Kidney (tissue), 14 donors: ENCODE results near the gene ALOX5. TPM values are rescaled to one million over a fixed set of nuclear protein-coding genes. Genes with fewer than 3 reads are reported as not detected.

ENCODE experiments used
- DNase-seq, 5 donors: peaks; one replicate each; pipeline ENCODE4 v3.0.0-alpha.2; 2013 to 2020
- FAIRE-seq: peaks from 2 replicates; lab custom pipeline; 2012; peaks lifted over from hg19 to GRCh38; lab: Jason Lieb, UNC
- H3K27ac ChIP-seq, 2 donors: one replicate each; pipeline ENCODE4 v1.7.0; 2013; ENCODE audit warnings: low read depth in 2 of 2, low read length in 2 of 2, inconsistent platforms in 1 of 2
- H3K27me3 ChIP-seq: one replicate; pipeline ENCODE4 v1.7.1; 2013; ENCODE audit warnings: low read length, inconsistent platforms; ENCODE audit not compliant: control insufficient read depth, insufficient read depth
- H3K36me3 ChIP-seq, 3 donors: one replicate each; pipeline versions ENCODE4 v1.7.0 to v1.7.1; 2013; ENCODE audit warnings: low read length in 3 of 3, control low read depth in 1 of 3, inconsistent platforms in 1 of 3; ENCODE audit not compliant: insufficient read depth in 3 of 3, control insufficient read depth in 2 of 3
- H3K4me1 ChIP-seq, 3 donors: one replicate each; pipeline versions ENCODE4 v1.7.0 to v1.7.1; 2013; ENCODE audit warnings: low read length in 3 of 3, inconsistent platforms in 1 of 3, low read depth in 1 of 3; ENCODE audit not compliant: control insufficient read depth in 2 of 3, insufficient read depth in 2 of 3
- H3K4me3 ChIP-seq, 3 donors: one replicate each; pipeline versions ENCODE4 v1.7.0 to v1.8.1; 2013; ENCODE audit warnings: low read length in 3 of 3, control low read depth in 1 of 3, inconsistent platforms in 1 of 3
- H3K9ac ChIP-seq, 3 donors: one replicate each; pipeline versions ENCODE4 v1.7.0 to v1.7.1; 2013; ENCODE audit warnings: low read length in 3 of 3, control low read depth in 1 of 3, inconsistent platforms in 1 of 3
- H3K9me3 ChIP-seq, 3 donors: one replicate each; pipeline versions ENCODE4 v1.7.0 to v1.7.1; 2013; ENCODE audit warnings: low read length in 3 of 3, control low read depth in 1 of 3, inconsistent platforms in 1 of 3; ENCODE audit not compliant: control insufficient read depth in 2 of 3, insufficient read depth in 1 of 3
- CTCF ChIP-seq: IDR thresholded peaks from 3 replicates; pipeline ENCODE4 v1.5.1; 2012; ENCODE audit warnings: mild to moderate bottlenecking, moderate library complexity, borderline replicate concordance; ENCODE audit not compliant: insufficient read depth; ENCODE audit errors: extremely low read depth
- intact Hi-C: fragments of 100-400 bp; cut with DNase I; formaldehyde crosslinking; loops from one replicate; pipeline ENCODE4 v1.11.1; 2022
- polyA plus RNA-seq: library from polyadenylated mRNA; stranded (reverse); fragments of 350-450 nt; fragmentation: Illumina TruSeq; extraction: RNeasy Lipid Tissue Mini Kit (QIAGEN cat#74804); gene quantifications from one replicate; pipeline ENCODE4 v1.2.3, GENCODE V29; 2014; ENCODE audit warnings: low read depth, low replicate concordance; ENCODE audit not compliant: insufficient read depth
- total RNA-seq: library from RNA; stranded (reverse); fragmentation: NEBNext Ultra II Directional; extraction: Animal tissue kit (Norgen Biotek cat#: 25700); gene quantifications from one replicate; pipeline ENCODE4 v1.2.1, GENCODE V29; 2021
- donor health status: control.
- donor health status: control.
- donor health status: control.
- donor health status: control.
- donor health status: control.
- donor health status: DM: yes; HTN: yes; CAD: no.
- donor health status: Normal renal cell carcinoma (clear cell type).

Gene ALOX5
- total and polyA plus RNA-seq, 2 donors from 2014 or later = 2.5 to 58.1 TPM

- intact Hi-C loops = no loop called here
- no peak overlapping the region for H3K4me3 ChIP-seq
- H3K27me3 ChIP-seq = peaks cover 3% of the 10 kb centered on the region
- no peaks in the 10 kb centered on the region for H3K36me3 ChIP-seq
- FAIRE-seq (no peak), DNase-seq (no peak)
- H3K27ac ChIP-seq = no peak overlapping the region
- no peak for TF ChIP-seq CTCF
- H3K9me3 ChIP-seq = no peaks in the 10 kb centered on the region
- H3K9ac ChIP-seq = no peak overlapping the region
- no peaks in the 10 kb centered on the region for H3K4me1 ChIP-seq
These were observed 5.8 kb upstream of the ALOX5 start for GRCh38 chr10:45368181-45368580.

GRCh38 chr10:45370202-45370955 lies 3.6 kb upstream of the ALOX5 start:
- intact Hi-C loops = no loop called here
- Histone ChIP-seq H3K27me3 (peaks cover 7% of the 10 kb centered on the region), H3K36me3 (no peaks in the 10 kb centered on the region), H3K9ac (no peak overlapping the region), H3K27ac (no peak overlapping the region), H3K4me3 (no peak overlapping the region), H3K9me3 (no peaks in the 10 kb centered on the region), H3K4me1 (peaks cover 0 to 7% (median 5%) of the 10 kb centered on the region in 3 donors)
- DNase-seq (no peak), FAIRE-seq (no peak)
- no peak for TF ChIP-seq CTCF

DNA sequence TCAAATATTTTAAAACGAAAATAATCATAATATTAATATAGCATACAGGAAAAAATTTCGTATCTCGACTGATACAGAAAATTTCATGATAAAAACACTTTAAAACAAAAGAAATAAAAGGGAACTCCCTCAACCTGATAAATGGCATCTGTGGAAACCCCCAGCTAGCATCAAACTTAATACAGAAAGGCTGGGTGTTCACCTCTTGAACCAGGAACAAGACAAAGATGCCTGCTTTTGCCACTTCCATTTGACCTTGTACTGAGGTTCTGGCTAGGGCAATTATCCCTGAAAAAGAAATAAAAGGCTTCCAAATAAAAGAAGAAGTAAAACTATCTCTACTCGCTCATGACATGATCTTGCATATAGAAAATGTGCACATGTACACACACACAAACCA lies 2.5 kb upstream of the ALOX5 start:
- FAIRE-seq (no peak), DNase-seq (no peak)
- intact Hi-C loops = no loop called here
- Histone ChIP-seq H3K9ac (no peak overlapping the region), H3K27ac (no peak overlapping the region), H3K4me1 (peaks cover 0 to 7% (median 5%) of the 10 kb centered on the region in 3 donors), H3K4me3 (no peak overlapping the region), H3K36me3 (no peaks in the 10 kb centered on the region), H3K9me3 (no peaks in the 10 kb centered on the region), H3K27me3 (peaks cover 7% of the 10 kb centered on the region)
- TF ChIP-seq CTCF = no peak
